GM21786 (cell line): ENCODE results near the gene RNF149.
A peak's percentile ranks its signal among the peaks of the same experiment; 100 is the strongest.
"Not testable (repeated sequence)": the region's sequence is repeated elsewhere in the genome, so short reads cannot be mapped to it uniquely, and the experiment has no call there.

Source experiments
- ATAC-seq: cut with Tn5 transposase; IDR thresholded peaks from one replicate; pipeline ENCODE4 v1.9.1; 2021; ENCODE audit not compliant: unreplicated experiment

RNF149 gene, protein sequence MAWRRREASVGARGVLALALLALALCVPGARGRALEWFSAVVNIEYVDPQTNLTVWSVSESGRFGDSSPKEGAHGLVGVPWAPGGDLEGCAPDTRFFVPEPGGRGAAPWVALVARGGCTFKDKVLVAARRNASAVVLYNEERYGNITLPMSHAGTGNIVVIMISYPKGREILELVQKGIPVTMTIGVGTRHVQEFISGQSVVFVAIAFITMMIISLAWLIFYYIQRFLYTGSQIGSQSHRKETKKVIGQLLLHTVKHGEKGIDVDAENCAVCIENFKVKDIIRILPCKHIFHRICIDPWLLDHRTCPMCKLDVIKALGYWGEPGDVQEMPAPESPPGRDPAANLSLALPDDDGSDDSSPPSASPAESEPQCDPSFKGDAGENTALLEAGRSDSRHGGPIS

DNA sequence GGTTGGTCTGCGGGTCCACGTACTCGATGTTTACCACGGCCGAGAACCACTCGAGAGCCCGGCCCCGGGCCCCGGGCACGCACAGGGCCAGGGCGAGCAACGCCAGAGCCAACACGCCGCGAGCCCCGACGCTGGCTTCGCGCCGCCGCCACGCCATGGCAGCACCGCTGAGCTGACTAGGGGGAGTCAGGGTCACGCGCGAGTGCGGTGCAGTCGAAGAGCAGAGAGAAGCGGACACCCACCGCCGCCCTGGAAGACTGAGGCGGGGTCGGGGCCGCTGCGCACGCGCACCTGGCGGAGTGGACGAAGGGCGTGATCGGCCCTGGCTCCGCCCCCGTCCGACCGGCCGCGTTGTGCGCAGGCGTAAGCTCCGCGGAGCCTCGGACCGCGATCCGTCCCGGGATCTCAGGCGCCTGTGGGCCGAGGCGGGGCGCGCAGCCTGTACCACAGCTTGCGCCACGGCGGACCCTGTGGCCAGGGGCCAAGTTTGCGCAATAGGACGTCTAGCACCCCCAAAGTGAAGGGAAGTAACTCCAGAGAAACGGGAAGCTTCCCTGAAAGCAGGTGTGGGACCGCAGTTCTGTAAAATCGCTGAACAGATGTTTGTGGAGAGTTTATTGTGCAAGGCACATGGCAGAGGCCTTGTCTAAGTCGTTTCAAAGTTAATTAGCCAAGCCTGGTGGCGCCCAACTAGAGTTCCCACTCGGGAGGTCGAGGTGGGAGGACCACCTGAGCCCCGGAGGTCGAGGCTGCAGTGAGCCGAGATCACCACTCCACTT lies at the start of gene RNF149:
Gene RNF149 (minus strand): TSS at position 270 of the 779 bp plus-strand sequence. CDS start 113 bp downstream, at position 157.
- peak; percentile 50 for ATAC-seq

DNA sequence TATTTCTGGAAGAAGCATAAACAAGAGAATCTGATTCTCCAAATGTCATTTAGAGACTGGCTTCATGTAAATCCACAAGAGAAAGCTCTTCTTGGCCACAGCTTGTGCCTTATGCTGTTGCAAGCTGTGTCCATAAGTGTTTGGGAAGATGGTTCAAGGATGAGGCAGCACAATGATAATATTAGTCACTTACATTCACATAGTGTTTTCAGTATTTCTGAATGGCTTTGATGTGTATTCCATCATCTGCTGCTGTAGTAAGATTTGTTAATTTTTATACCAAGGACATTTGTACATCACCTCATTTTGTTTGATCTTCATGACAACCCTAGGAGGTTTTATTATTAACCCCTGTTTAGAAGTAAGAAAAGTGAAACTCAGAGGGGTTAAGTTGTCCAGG lies 48.9 kb upstream of the RNF149 start:
- no peak for ATAC-seq

DNA sequence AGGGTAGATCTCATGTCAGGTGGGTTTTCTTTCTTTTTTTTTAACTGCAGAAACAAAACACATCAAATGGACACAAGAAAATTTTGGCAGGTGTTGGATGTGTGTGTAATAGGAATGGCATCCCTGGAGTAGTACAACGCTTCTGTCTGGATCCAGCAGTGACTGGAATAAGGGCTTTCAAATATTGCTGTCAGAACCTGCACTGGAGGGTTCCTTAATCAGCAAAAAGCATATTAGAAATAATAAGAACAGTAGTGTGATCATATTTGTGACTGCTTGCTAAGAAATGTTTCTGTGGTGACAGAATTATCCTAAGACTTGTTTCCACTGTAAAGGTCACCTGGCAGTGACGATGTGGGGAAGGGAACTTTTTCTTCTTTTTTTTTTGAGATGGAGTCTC lies 48.0 kb upstream of the RNF149 start:
- ATAC-seq = no peak

DNA sequence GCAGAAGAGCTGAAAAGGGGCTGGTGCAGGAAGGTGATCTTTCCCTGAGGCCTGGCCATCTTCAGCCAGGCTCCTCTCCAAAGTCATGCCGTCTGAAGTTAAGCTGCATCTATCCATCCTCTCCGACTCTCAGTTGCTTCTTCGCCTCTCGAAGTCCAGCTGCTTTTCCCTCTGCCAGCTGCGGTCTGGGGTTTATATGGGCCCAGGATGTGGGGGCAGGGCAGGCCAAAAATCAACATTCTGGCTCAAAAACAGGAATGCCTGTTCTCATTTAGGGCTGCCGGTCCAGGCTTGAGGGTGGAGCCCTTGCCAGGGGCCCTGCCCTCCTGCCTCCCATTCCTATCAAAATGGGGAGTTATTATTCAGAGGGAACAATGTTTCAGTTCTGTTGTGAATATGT lies 47.6 kb upstream of the RNF149 start:
- no peak for ATAC-seq

DNA sequence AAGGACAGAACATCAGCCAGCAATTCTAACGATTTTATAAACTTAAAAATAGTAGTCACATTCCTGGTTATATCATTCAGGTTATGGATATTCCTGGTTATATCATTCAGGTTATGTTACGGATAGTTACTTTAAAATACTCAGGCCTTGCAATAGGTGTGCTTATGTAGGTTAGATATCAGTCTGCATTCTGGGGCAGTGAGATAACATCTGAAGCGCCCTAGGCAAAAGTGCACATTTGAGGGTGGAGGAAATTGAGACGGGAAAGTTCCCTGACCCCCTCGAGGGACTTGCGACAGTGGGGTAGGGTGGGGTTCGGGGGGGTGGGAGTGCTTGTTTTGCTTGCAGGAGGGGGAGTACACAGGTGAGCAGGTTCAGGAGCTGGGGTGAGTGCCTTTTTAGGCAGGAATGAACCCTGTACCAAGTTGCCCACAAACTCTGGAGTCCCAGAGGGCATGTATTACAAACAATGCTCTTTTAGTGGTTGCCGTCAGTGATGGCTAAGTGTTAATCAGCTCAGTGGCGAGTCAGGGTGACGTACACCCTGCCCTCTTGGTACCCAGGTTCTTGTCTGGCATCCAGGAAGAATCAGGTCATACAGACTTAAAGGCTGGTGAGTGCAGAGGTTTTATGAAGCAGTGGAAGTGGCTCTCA lies 47.0 kb upstream of the RNF149 start:
- no peak for ATAC-seq

DNA sequence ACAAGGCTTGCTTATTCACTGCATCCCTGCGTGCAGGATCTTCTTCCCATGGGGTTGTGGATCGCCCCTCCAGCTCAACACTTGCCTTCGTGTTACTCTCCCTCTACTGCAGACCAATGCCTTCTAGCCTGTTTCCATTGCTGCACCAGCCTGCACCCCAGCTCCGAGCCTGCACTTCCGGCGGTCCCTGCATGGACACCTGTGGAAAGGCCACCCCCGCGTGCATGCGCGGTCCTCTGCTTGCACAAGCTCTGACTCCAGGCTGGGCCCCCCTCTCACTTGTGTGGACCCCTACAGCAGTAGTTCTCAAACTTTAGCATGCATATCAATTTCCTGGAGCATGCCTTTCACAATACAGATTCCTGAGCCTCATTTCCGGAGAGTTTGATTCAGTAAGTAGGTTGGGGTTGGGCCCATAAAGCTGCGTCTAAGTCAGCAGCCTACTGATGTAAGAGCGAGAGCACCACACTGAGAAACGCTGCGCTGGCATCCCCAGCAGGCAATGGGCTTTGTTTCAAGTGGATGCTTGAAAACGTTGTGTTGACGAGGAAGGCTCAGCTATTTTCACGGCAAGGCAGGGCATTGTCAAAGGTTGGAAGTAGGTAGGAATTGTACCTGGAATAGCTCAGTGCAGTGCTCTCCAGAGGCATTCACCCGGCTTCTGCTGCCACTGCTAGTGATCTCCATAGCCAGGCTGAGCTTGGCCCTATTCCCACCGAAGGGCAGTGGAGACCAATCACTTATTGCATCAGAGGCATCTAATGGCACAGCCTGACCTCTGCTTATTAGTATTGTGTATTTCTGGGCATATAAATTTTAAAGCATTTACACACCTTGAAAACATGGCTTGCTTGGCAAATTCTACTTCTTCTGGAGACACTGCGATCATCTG lies 46.2 kb upstream of the RNF149 start:
- no peak for ATAC-seq

DNA sequence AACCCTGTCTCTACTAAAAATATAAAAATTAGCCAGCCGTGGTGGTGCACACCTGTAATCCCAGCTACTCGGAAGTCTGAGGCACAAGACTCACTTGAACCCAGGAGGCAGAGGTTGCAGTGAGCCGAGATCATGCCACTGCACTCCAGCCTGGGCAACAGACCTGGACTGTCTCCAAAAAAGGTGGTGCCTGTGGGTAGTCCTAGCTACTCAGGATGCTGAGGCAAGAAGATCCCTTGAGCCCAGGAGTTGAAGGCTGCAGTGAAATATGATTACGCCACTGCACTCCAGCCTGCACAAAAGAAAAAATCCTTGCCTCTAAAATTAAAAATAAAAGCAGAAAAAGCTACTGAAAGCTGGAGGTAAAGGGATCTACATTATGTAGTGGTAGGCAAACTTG lies 44.1 kb upstream of the RNF149 start:
- ATAC-seq = not testable (repeated sequence)

DNA sequence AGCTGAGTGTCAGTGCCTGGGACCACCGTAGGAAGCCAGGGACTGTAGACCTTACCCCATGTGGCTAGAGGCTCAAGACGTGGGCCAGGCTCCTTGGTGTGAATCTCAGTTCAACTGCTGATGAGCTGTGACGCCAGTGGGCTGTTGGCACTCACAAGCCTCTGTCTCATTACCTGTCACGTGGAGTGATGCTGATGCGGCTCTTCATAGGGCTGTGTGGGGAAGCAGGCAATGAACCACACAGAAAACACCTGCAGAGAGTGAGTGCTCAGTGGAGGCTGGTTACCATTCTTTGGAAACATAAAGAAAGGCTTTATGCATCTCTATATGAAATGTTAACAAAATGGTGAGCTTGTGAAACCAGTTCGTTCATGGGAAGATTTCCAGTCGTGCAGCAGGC lies 42.7 kb upstream of the RNF149 start:
- no peak for ATAC-seq

DNA sequence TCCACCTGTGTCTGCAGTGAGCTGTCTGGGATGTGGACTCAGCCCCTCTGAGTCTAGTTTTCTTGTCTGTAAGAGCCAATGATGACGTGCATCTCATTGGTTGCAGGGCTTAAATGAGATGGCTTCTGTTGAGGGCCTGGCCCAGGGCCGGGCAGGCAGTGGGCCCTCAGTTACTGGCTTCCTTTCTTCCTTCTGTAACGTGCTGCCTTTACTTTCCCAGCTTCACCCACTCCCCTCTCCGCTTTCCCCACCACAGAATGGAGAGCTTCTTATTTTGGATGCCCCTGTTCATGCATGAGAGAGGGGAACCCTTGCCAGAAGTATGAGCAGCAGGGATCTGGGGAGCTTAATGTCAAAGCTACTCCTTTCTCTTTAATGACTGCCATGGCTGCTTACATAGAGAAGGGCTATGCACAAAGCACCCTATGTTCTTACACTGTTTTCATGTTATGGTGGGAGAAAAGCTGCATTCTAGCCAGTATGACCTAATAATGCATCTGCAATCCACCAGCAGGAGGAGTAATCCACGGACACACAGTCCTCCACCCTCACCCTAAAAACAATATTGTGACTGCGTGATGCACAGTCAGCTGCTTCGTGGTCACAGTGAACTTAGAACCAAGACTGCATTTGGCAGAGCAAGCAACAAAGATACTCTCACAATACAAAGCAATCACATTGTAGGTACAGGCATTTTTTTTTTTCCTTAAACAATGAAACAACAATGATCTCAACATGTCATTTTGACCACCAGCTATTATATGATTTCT lies 41.6 kb upstream of the RNF149 start:
- ATAC-seq = no peak

DNA sequence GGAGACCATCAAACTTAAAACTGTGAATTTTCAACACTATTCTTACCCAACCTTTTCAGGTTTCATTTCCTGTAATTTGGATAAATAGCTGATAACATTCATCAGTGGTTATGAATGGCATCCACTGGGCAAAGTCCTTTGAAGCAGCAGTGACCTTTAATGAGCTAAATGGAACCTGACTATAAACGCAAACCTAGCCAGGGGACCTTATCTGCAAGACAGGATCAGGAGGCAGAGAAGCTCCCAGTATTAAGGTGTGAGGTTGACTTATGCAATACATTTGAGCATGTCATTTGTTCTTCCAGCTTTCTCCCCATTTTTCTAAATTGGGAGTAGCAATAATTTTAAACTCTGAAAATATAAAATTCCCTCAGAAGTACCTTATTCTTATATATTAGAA lies 40.4 kb upstream of the RNF149 start:
- no peak for ATAC-seq

DNA sequence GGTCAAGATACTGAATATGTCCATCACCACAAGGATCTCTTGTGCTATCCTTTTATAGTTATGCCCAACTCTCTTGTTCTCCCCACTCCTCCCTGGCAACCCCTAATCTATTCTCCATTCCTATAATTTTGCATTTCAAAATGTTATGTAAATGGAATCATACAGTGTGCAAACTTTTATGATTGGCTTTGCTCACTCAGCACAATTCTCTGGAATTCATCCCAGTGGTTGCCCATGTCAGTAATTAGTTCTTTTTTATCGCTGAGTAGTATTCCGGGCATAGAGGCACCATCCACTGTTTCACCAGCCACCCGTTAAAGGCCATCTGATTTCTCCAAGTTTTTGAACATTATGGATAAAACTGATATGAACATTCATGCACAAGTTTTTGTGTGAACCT lies 38.4 kb upstream of the RNF149 start:
- no peak for ATAC-seq

DNA sequence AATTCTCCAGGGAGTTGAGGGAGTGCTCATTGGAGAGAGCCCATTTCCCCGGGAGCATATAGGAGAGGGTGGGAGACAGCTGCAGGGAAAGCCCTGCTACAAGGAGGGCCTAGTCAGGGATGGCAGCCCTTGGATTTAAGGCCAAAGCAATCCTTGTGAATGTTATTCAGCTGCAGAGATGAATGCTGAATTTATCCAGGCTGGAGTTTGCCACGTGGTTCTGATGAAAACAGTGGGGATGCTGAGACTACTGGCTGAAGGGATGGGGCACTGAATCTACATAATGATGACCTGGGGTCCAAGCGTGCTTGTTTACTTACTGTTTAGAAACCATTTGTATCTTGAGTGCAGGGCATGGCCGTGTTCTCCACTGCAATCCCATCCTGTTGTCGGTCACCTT lies 35.6 kb upstream of the RNF149 start:
- no peak for ATAC-seq

DNA sequence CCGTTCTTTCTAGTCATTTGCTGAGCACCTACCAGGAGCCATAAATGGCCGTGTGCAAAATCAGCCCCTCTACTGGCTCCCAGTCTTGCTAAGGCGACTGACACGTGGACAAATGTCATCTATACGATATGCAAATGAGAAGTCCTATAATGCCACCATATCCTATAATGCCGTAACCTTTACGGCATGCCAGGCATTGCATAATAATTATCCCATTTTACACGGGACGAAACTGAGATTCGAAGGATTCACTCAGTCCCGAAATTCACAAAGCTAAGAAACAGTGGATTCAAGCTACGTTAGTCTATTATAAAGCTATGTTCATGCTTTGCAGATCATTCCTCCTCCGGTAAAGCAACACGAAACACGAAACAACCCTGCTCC lies 34.1 kb upstream of the RNF149 start:
- ATAC-seq = no peak

DNA sequence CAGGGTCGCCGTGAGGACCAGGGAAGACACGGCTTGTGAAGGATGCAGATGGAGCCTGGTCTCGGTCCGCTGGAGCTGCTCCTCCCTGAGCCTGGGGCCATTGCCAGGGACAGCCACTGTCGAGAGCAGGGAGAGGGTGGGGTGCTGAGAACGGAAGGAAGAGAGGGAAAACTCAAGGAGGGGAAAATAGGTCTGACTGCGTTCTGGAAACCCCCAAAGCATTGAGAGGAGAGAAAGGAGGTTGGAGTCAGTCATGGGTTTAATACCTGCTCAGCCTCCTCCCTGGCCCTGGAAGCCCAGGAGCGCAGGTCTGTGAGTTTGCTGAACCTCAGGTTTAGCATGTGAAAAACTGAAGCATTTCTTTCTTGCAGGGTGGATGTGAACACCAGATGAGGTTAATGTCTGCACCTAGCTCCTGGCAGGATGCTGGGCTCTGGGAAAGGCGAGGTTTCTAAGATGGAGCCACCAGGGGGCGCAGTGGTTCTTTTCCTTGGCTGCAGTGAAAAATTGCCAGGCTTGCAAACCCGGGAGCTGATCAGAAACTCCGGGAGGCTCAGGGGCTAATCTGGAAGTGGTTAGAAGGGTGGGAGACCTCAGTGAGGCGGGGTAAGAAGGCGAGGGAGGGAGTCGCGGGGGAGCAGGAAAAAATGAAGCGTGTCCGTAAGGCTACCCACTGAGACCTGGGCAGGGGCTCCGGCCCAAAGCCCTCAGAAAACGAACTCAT lies 33.6 kb upstream of the RNF149 start:
- no peak for ATAC-seq

DNA sequence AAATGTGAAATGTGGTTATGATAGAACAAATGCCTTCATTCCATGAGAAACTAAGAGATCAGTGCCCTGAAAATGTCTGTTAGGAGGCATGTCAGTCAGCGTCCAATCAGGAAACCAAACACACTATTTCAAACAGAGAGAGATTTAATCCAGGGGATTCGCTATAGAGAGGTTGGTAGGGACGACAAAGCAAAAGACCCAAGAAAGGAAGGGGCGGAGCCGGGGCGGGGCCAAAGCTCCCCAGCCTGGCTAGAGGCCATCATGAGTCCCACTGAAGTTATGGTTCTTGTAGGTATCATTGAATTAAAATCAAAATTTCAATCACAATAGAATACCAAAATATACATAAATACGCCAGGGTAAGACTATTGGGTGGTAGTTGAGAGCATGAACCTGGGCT lies 32.9 kb upstream of the RNF149 start:
- no peak for ATAC-seq

DNA sequence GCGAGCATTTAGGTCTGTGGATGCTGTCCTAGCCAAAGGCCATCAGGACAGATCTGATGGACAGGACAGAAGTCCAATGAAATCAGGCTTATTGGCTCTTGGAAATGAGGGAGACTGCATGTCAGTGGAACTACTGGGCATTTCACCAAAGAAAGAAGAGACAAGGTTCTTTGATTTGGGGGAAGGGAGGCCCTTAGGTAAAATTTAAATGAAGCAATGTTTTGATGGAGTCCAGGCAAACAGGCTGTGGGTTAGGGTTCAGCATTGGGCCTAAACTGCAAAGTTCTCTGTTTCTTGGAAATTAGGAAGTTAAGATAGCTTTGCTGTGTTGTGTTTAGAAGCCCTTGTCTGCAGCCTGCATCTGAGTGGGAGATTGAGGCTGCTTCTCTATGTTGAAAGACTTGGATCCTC lies 31.6 kb upstream of the RNF149 start:
- ATAC-seq = no peak

DNA sequence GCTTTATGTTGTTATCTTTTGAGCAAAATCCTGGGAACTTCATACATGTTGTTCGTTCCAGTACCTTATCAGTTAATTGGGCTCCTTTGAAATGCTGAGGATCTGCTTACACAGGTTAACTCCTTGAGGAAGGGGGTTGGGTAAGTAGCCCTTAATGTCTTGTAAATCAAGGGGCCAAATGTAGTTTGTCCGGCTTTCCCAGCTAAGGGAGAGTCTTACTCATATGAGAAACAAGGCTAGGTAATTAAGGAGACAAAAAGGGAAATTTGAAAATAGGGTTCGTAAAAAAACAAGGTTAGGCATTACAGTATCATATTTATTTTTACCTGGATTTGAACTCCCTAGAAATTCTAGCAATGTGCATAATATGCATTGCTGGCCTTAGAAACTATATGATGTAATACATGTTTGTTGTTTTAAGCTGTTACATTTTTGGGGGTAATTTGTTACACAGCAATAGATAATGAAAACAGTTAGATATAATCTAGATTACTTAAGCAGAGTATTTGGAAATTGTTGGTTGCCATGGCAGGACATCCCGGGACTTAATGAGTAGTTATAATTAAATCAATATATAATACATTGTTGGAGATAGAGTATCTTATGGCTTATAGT lies 30.9 kb upstream of the RNF149 start:
- ATAC-seq = no peak

DNA sequence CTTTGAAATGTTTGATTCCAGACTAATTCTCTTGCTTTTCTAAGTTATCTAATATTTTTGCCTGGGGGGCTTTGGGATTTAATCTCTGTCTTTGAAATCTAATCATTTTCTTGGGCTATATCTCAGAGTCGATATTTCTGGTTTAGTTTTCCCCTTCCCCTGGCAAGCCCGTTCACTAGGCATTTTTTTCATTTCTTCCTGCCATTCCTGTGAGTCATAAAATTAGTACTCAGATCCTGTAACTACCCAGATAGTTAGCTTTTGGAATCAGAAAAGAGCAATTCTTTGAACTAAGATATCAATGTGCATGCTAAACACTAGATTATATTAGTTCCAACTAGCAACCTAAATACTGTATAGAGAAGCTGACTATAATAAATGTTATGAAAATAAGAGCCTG lies 29.4 kb upstream of the RNF149 start:
- no peak for ATAC-seq
